BE2C (cell line): ENCODE measurements around the gene TMEM144.
"Not testable (repeated sequence)": the region's sequence is repeated elsewhere in the genome, so short reads cannot be mapped to it uniquely, and the experiment has no call there.

Source experiments
- DNase-seq: peaks from one replicate; pipeline ENCODE4 v3.0.0-alpha.2; 2020
- H3K27me3 ChIP-seq: fragments of 250-450 bp; sonication (Bioruptor Pico); 2 replicates; pipeline ENCODE4 v1.5.1; 2020; ENCODE audit warnings: mild to moderate bottlenecking
- H3K36me3 ChIP-seq: fragments of 250-450 bp; sonication (Bioruptor Pico); 2 replicates; pipeline ENCODE4 v1.5.1; 2020; ENCODE audit warnings: mild to moderate bottlenecking
- H3K4me1 ChIP-seq: fragments of 250-450 bp; sonication (Bioruptor Pico); 2 replicates; pipeline ENCODE4 v1.5.1; 2020
- H3K4me3 ChIP-seq: 2 replicates; pipeline ENCODE4 v1.5.1; 2011; ENCODE audit warnings: low read depth, low read length
- H3K9me3 ChIP-seq: fragments of 250-450 bp; sonication (Bioruptor Pico); 2 replicates; pipeline ENCODE4 v1.5.1; 2020
- TF ChIP-seq, protein P1 (sequence below): IDR thresholded peaks from 2 replicates; pipeline ENCODE4 v1.5.1; 2012; ENCODE audit warnings: mild to moderate bottlenecking, low read depth, low read length

Gene TMEM144

DNA sequence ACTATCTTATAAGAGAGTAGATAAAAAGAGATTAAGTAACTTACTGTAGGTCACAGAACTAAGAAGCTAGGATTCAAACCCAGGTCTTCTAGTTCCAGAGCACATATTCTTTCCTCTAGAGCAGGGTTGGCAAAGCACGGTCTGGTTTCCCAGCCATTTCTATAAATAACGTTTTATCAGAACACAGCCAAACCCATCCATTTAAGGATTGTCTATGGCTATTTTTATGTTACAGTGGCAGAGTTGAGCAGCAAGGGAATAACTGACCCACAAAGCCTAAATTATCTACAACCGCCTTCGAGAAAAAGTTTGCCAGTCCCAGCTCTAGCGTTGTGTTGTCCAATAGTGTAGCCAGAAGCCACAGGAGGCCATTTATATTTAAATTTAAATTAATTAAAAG, 7.5 kb downstream of the TMEM144 start:
- TF ChIP-seq, protein P1, sequence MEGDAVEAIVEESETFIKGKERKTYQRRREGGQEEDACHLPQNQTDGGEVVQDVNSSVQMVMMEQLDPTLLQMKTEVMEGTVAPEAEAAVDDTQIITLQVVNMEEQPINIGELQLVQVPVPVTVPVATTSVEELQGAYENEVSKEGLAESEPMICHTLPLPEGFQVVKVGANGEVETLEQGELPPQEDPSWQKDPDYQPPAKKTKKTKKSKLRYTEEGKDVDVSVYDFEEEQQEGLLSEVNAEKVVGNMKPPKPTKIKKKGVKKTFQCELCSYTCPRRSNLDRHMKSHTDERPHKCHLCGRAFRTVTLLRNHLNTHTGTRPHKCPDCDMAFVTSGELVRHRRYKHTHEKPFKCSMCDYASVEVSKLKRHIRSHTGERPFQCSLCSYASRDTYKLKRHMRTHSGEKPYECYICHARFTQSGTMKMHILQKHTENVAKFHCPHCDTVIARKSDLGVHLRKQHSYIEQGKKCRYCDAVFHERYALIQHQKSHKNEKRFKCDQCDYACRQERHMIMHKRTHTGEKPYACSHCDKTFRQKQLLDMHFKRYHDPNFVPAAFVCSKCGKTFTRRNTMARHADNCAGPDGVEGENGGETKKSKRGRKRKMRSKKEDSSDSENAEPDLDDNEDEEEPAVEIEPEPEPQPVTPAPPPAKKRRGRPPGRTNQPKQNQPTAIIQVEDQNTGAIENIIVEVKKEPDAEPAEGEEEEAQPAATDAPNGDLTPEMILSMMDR: no peak
- H3K27me3 ChIP-seq: no peaks in the 10 kb centered on the region
- H3K36me3 ChIP-seq: no peaks in the 10 kb centered on the region
- H3K9me3 ChIP-seq: no peaks in the 10 kb centered on the region
- H3K4me1 ChIP-seq: no peaks in the 10 kb centered on the region
- H3K4me3 ChIP-seq: no peak overlapping the region
- DNase-seq: no peak

DNA sequence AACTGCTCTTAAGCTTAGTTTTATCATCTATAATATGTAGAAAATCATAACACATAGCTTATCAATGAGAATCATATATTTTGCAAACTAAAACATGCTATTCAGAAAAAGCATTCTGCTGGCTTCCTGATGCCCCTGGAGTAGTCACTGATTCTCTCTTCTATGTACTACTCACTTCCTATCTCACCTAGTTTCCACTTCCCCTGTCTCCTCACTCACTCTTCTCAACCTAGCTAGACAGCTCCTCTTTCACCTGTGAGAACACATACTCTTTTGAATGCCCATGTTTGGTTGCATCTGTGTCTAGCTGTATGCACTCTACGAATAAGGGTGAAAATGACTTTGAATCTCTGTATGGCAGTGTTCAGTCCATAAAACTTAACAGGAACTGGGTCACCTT, 9.3 kb downstream of the TMEM144 start:
- no peaks in the 10 kb centered on the region for H3K27me3 ChIP-seq

DNA sequence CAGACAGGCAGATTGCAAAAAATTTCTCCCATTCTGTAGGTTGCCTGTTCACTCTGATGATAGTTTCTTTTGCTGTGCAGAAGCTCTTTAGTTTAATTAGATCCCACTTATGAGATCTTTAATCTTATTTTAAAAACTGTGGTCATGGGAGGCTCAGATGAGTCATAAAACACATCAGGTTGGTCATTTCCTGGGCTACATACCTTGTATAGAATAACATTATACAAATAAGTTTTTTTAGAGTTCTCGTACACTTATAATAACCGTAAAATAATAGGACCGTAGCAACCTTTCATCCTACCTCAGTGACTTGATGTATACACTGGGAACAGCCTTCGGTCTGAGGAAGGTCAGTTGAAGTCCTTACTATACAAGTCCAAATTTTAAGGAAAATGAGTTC, 14.0 kb downstream of the TMEM144 start:
- H3K4me3 ChIP-seq, H3K9me3 ChIP-seq, H3K36me3 ChIP-seq, H3K27me3 ChIP-seq, DNase-seq, H3K4me1 ChIP-seq: not testable (repeated sequence)

More for the DNA sequence above, 9.3 kb downstream of the TMEM144 start:
- Histone ChIP-seq H3K9me3 (no peaks in the 10 kb centered on the region), H3K4me1 (no peaks in the 10 kb centered on the region), H3K36me3 (no peaks in the 10 kb centered on the region), H3K4me3 (no peak overlapping the region)
- TF ChIP-seq, protein P1: no peak
- no peak for DNase-seq

DNA sequence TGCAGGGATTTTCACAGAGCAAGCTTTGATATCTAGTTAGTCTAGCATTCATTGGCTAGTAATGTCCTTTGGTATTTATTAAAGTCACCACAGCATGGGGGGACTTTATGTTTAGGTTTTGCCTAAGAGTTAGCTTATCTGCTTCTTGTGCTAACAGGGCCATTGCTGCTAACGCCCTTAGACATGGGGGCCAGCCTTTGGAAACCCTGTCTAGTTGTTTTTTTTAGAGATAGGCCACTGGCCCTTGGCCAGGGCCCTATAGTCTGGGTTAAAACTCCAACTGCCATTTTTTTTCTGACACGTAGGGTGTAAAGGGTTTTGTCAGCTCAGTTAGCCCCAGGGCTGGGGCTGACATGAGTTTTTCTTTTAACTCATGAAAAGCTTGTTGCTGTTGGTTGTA, 14.7 kb downstream of the TMEM144 start:
- not testable (repeated sequence) for H3K4me1 ChIP-seq, H3K4me3 ChIP-seq, DNase-seq, H3K36me3 ChIP-seq, H3K9me3 ChIP-seq, H3K27me3 ChIP-seq

DNA sequence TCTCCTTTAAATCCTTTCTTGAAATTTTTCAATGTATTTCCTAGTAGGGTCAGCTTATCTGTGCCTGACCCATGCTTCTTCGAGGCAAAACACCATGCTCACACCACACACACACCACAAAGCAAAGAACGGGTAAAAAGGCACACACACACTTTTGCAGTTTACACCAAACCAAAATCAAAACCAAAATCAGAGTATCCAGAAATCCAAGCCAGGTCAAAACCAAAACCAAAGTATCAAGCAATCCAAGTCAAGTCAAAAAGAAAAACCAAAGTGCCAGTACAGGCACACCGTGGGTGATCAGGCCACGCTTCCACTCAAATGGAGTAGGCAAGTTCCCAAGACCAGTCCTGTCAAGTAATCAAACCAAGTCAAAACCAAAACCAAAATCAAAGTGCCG, 17.6 kb downstream of the TMEM144 start:
- H3K9me3 ChIP-seq, H3K4me1 ChIP-seq, H3K27me3 ChIP-seq, H3K36me3 ChIP-seq, DNase-seq, H3K4me3 ChIP-seq: not testable (repeated sequence)

DNA sequence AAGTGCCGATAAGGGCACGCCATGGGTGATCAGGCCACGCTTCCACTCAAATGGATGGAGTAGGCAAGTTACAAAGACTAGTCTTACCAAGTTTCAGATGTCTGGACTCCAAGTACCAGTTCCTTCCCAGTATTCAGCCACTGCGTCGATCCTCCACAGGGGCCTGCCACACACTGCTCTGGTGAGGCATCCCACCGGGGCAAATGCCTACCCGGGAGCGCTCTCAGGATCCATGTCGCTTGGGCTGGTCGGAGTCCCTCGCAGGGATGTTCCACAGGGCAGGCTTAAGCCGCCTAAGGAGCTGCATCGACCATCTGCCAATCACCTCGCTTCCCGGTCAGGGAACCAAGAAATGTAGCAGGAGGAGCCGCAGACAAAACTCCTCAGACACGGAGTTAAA, 18.1 kb downstream of the TMEM144 start:
- not testable (repeated sequence) for H3K4me3 ChIP-seq, H3K4me1 ChIP-seq

DNA sequence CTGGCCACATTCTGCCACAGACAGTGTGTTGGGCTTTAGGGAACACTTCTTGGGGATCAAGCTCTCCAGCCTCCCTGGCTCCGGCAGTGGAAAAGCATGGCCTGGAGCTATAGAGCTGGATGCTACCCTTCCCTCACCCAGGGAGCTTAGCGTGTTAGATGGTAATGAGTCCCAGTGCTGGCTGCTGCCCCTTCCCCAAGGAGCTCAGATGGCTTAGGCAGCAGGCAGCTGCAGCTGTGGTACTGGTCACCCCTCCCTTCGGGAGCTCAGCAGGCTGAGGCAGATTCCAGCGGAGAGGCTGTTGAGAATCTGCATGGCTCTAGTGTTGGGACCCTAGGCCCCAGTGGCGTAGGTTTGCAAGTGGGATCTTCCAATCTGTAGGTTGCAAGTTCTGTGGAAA, 19.5 kb downstream of the TMEM144 start:
- H3K9me3 ChIP-seq: no peaks in the 10 kb centered on the region
- H3K36me3 ChIP-seq: no peaks in the 10 kb centered on the region
- no peaks in the 10 kb centered on the region for H3K27me3 ChIP-seq
- H3K4me3 ChIP-seq: no peak overlapping the region
- no peak for DNase-seq
- TF ChIP-seq, protein P1: no peak
- no peaks in the 10 kb centered on the region for H3K4me1 ChIP-seq

More for the DNA sequence above, 18.1 kb downstream of the TMEM144 start:
- H3K27me3 ChIP-seq, H3K36me3 ChIP-seq, DNase-seq, H3K9me3 ChIP-seq: not testable (repeated sequence)

DNA sequence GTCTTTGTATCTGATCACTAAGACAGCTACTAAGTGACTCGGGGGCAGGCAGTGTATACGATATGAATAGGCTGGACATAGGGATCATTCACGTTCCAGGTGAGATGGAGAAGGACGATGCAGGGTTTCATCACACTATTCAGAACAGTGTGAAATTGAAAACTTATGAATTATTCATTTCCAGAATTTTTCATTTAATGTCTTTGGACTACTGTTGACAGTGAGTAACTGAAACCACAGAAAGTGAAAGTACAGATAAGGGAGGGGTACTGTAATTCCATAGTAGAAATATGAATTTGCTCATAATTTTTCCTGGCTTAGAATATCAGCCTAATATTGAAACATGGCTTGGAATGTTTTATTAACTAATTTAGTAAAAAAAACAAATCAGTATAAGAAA, 24.4 kb downstream of the TMEM144 start:
- no peak overlapping the region for H3K4me3 ChIP-seq
- no peak for DNase-seq
- H3K9me3 ChIP-seq: no peaks in the 10 kb centered on the region
- H3K4me1 ChIP-seq: no peaks in the 10 kb centered on the region
- no peaks in the 10 kb centered on the region for H3K36me3 ChIP-seq
- TF ChIP-seq, protein P1: no peak
- no peaks in the 10 kb centered on the region for H3K27me3 ChIP-seq
